ENCODE results near the gene PRELP.

The PRELP gene

GRCh38 chr1:203478986-203479385 lies 3.4 kb downstream of the PRELP start:
- no peak for DNase-seq

GRCh38 chr1:203479646-203480045 lies 4.0 kb downstream of the PRELP start:
- DNase-seq, result no peak

DNA sequence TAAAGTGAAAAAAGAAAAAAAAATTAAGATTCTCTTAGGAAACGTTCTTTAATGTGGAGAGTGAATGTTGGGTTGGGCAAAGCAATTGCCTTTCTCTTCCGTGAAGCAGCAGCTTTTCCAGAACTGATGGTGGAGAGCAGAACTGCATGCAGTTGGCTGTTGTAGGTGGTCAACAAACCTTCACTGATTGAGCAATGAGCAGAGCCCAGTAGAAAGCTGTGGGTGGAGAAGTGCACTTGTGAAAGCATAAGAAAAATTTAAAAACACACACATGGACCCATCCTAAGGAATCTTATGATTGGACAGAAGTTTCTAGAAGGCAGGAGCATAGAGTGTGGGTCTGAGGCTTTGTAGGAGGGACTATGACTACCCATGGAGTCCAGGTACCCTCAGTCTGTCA lies 4.5 kb downstream of the PRELP start:
- DNase-seq, result no peak

DNA sequence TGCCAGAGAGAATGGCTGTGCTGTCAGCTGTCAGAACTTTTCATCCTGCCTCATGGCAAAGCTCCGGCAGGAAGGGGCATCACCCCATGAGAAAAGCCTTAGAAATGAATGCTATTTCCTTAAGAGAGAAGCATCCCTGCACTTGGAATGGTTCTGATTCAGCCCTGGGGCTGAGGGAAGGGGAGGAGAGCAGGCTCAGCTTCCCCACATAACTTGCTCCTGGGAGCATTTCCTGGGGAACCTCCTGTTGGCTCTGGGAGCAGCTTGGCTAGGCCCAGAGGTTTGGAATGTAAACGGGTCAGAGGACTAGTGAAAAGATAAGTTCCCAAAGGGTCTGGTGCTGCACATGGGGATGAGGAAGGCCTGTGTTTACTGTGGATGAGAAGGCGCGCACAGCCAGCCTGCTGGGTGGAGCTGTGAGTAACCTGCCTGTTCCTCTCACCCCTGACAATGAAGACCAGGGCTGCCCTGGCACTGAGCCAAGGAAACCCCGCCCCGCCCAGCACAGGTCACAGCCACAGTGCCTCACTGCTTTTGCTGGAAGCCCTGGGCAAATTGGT lies 5.0 kb downstream of the PRELP start:
- DNase-seq, result peak; percentile 49

DNA sequence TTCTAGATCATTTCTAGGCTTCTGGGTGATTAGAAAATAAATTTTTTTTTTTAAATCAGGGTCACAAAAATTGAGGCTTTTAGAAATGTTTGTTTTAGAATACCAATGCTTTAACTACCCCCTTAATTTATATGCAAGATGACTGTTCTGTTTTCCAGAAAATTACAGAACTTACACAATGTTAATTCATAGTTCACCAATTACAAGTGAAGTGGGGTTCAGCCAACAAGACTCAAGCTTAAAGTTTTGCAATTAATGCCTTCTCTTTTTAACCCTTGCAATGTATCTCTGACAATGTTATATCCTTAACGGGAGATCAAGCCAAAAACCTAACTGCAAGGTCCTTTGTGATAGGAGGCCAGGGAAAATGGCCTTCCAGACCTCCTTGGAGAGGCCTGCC lies 5.6 kb downstream of the PRELP start:
- DNase-seq, result no peak

DNA sequence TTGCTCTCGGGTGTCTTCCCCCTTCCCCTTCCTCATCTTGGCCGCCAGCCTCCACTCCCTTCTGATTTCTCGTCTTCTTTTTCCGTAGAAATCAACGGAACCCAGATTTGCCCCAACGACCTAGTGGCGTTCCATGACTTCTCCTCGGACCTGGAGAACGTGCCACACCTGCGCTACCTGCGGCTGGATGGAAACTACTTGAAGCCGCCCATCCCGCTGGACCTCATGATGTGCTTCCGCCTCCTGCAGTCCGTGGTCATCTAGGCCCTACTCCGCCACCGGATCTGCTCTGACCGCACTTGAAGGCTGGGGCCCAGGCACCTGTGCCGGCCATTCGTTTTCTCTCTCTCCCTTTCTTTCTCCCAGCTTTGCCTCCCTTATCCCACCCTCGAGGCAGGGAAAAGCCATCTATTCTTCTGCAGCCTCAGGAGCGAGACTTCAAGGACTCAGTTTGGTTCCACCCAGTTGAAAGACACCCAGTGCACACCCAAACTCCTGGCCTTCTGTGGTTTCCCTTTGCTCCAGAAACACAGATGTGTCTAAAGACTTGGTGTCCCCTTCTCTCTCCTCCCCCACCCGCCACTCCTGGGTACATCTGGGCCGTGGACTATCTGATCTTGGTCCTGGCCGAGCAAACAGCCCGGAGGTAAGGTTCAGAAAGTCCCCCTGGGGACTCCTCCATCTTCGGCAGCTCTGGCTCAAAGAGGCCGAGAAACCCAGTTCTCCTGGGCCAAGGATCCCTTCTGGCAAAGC lies 11.2 kb downstream of the PRELP start:
- DNase-seq, result no peak

DNA sequence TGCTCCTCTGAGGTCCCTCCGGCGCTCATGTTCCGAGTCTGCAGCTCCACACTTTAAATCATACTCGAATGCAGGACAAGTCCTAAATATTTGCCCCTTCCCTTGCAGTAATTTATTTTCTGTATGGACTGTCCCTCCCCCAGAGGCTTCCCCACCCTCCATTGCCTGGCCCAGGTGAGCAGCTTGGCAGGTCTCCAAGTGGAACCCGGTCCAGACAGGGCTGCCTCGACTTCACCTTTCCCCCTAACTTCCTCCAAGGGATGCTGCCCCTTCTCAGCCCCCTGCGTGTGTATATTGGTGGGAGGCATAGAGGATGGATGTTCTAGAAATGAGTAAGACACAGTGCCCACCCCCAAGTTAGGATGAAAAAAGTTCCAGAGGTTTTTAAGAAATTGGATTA lies 12.9 kb downstream of the PRELP start:
- DNase-seq, result no peak

DNA sequence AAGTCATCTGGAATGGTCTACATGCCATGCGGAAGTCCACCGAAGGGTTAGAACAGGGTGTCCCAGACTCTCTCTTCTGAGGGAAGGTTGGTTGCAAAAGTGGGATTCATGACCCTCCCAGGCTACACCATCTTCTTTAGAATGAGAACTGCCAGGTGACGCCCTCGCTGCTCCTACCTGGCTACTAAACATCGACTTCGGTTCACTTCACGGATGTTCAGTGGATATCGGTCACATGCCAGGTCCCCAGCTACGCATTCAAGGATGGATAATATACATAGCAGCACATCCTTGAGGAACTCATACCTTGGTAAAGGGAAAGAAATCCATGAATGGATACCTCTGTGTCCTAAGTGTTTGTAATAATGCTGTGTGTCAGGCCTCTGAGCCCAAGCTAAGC lies 15.0 kb downstream of the PRELP start:
- no peak for DNase-seq

DNA sequence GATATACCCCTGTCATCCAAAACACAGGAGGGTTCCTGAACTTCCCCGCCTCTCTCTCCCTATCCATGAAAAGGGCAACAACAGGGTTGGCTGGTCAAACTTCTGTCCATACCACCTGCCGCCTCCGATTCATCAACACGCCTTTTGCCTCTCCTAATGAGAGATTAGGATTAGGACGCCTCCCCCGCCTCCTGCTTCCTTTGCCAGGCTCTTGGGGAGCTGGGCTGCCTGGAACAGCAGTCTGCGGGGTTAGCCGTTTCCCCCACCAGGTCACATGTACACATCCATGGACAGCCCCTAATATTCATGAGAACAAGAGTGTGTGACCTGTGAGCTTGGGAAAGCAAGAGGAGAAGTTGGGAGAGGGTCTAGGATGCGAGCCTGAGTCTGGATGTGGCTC lies 16.1 kb downstream of the PRELP start:
- no peak for DNase-seq

GRCh38 chr1:203492082-203492747 lies 16.6 kb downstream of the PRELP start:
- no peak for DNase-seq

DNA sequence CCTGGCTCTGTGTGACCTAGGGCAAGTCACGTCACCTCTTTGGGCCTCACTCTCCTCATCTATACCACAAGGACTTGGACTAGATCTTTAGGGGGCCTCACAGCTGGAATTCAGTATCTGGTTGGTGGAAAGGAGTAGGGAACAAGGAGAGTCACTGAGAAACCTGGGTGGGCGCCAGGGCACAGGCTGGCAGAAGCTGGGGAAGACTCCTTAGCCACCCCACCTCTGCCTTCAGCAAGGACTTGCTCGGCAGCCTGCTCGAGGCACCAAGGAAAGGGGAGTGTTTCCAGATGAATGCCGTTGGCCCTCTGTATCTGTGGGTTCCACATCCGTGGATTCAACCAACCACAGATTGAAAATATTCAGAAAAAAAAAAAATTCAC lies 17.1 kb downstream of the PRELP start:
- no peak for DNase-seq

DNA sequence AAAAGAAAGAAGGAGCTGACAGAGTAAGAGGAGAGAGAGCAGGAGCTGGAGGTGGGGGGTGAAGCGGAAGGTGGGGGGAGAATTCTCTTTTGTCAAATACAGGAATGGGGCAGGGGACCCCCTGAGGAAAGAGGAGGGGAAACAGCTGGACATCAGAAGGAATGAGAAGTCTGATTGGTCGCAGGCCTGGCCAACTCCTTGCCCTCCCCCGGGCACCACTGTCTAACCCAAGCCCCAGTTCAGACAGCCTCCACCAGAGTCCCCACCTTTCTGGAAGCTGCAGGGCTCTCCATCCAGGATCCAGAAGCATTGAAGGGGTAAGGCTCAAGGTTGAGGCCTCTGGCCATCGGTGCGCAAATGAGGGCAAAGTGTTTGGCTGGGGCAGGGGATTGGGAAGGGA lies 18.3 kb downstream of the PRELP start, which contains the start of gene OPTC:
OPTC (plus strand) TSS at position 253 of the 400 bp plus-strand sequence. CDS start 1,853 bp downstream, outside the sequence.
- DNase-seq, result no peak

GRCh38 chr1:203495845-203496244 lies 20.2 kb downstream of the PRELP start:
- no peak for DNase-seq

GRCh38 chr1:203497269-203497777 lies 21.7 kb downstream of the PRELP start:
- DNase-seq, result no peak

DNA sequence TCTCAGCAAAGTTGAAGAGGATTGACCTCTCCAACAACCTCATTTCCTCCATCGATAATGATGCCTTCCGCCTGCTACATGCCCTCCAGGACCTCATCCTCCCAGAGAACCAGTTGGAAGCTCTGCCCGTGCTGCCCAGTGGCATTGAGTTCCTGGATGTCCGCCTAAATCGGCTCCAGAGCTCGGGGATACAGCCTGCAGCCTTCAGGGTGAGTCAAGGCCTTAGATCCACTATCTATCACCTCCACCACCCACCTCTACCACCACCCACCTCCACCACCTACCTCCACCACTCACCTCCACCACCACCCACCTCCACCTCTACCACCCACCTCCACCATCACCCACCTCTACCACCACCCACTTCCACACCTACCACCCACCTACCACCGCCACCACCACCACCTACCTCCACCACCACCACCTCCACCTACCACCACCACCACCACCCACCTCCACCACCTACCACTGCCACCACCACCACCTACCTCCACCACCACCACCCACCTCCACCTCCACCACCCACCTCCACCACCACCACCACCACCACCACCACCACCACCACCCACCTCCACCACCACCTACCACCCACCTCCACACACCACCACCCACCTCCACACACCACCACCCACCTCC lies 24.2 kb downstream of the PRELP start:
- DNase-seq, result no peak

DNA sequence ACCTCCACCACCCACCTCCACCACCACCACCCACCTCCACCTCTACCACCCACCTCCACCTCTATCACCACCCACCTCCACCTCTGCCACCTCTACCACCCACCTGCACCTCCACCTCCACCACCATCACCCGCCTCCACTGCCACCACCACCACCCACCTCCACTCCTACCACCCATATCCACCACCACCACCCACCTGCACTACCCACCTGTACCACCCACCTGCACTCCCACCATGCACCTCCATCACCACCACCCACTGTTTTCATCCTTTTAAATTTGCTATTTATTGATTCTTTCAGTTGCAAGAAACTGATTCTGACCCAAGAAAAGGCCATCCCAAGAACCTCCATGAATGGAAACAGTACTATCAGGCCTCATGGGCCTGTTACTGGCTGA lies 24.7 kb downstream of the PRELP start:
- DNase-seq, result no peak

DNA sequence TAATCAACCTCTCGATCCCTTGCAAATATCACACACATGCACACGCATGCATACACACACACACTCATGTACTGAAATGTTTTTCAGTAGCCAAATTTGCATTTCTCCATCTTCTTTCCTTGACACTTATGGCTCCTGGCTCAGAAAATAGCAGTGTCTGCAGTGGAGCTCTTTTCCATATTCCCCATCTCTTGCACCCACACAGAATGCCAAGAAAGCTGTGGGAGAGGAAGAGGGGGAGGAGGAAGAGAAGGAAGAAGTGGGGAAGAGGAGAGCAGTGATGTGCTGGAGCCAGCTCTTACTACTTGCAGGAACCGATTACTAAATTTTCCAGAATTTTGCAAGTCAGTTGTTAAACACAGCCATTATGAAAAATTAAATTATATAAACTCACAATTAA lies 28.2 kb downstream of the PRELP start:
- DNase-seq, result no peak

DNA sequence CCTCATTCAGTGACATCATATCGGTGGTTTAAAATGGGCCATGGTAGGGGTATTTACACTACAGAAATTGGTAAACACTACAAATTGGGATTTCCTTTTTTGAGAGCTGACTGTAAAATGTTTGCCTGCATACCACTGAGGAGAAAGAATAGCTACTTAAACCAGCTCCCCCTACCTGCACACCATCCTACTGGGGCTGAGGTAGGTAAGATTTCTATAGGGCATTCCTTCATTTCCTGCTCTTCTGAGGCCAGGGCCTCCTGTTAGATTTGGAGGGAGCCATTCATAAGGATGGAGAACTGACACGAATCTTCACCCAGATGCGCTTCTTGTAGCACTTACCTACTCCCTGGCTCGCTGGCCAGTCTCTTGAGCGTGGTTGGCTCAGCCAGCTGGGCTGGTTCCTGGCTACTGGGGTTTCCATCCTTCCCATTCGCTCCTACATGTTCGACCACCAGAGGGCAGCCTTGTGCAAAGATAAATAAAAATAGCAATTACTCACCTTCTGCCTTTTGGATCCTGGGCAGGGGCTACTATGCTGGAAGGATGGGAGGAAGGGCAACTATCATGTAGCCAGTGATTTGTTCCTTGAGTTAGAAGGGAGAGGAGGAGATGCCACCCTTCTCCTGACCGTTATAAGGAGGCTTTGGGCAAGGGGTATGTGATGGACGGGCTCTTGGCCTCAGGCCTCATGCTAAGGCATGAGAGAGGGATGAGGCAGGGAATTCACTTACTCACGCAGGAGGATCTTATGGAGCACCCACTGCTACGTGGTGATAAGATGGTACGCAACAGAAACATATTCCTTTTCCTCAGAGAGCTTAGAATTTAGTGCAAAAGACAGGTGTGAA lies 29.0 kb downstream of the PRELP start:
- peak; percentile 74 for DNase-seq

GRCh38 chr1:203505526-203506204 lies 30.1 kb downstream of the PRELP start:
- no peak for DNase-seq

DNA sequence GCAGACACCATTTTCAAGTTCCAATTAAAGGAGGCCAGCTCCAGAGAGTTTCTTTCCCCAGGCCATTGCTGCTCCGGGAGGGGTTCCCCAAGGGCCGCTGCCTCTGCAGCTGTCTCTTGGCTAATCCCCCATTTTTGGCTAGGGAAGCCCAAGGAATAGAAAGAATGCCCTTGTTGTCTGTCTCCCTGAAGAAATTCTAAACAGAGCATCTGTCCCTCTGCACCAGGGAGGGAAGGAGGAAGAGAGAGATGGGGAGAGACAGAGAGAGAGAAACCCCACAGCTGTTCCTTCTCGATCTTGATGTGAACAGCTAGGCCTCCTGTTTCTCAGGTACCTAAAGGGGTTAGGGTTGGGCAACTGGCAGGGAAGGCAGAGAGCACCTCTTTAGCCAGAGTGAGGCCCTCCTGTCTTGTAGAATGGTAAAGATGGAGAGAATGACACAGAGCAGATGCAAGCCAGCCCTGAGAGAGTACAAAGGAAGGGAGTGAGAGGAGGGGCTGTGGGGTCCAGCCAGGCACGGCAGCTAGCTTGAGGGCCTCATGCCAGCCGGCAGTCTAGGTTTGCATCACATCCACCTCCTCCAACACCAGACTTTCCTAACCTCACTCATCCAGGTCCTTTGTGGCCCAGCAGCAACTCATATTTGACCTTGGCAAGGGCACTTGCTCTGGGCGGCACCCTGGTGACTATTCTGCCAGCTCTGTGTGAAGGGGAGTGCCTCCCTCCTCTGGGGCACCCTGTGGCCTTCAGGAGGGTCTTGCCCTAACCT lies 31.4 kb downstream of the PRELP start:
- no peak for DNase-seq

GRCh38 chr1:203507759-203508158 lies 32.2 kb downstream of the PRELP start:
- DNase-seq, result no peak
